Hematopoietic multipotent progenitor cell treated with erythropoietin and hydrocortisone succinate and interleukin-3 and kit ligand, for 4 days (in vitro differentiated cells): ENCODE measurements around the gene EBF4.

Experiments
- DNase-seq: peaks from one replicate; pipeline ENCODE4 v3.0.0-alpha.2; 2015

The EBF4 gene

DNA sequence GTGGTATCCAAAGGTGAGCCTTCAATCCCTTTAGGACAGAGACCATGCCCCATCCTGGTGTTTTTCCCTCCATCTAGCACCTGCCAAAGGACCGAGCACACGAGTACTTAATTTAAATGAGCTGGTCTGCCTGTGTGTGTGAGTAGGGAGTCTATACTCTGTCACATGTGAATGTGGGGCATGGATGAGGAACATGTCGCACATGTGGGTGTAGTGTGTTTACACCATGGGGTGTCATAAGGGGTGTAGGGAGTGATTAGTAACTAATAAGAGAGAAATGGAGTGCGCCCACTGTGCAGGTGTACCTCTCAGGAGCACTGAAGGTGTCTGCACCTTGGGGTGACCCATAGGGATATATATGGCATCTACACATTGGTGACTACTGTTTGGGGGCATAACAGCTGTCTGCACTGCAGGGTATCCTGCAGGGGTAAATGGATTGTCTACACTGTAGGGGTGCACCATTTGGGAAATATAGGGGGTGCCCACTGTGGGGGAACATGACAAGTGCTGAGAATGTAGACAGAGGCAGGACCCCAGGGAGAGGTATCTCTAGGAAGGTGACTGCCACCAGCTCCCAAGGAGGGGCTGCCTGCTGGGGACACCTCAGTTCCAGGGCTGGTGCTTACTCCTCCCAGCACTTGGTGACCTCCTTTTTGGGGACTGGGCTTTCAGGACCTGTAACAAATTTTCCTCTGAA lies 53.5 kb downstream of the EBF4 start:
- no peak for DNase-seq

DNA sequence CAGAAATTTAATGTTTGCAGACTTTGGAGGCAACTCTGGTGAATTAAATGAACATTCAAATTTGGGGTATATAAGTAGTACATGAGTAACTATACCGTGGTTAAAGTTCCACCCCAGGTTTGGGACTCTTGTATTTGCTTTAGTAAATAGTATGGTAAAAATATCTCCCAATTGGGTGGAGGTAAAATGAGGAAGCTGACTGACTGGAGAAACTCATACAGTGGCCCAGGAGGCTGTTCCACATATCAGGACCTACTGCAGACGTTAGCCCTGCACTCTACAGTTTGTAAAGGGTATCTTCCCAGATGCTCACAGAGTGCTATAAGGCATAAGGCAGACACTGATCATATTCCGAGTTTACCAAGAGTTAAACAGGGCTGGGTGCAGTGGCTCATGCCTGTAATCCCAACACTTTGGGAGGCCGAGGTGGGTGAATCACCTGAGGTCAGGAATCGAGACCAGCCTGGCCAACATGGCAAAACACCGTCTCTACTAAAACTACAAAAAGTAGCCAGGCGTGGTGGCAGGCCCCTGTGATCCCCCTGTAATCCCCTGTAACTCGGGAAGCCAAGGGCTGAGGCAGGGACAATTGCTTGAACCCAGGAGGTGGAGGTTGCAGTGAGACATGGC lies 54.2 kb downstream of the EBF4 start:
- DNase-seq = no peak

DNA sequence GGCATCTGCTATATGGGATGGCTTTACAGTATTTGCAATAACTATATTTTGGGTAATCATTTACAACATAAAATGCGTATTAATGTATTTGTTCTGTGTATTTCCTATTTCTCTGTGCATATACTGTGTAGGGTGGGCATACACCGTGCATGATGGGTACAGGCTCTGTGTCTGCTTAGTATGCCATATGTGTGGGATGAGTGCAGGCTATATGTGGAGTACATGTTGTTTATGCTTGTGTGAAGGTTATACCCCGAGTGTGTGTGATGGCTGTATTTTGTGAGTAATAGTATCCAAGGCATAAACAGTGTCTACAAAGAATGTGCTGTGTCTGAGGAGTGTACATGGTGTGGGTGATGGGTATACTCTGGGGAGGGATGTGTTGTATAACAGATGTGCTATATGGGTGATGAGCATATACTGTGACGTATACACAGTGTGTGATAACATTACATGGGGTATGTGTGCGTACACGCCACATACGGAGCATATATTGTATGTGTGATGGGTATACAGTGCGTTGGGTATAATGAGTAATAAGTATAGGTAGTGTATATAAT lies 55.2 kb downstream of the EBF4 start:
- no peak for DNase-seq

DNA sequence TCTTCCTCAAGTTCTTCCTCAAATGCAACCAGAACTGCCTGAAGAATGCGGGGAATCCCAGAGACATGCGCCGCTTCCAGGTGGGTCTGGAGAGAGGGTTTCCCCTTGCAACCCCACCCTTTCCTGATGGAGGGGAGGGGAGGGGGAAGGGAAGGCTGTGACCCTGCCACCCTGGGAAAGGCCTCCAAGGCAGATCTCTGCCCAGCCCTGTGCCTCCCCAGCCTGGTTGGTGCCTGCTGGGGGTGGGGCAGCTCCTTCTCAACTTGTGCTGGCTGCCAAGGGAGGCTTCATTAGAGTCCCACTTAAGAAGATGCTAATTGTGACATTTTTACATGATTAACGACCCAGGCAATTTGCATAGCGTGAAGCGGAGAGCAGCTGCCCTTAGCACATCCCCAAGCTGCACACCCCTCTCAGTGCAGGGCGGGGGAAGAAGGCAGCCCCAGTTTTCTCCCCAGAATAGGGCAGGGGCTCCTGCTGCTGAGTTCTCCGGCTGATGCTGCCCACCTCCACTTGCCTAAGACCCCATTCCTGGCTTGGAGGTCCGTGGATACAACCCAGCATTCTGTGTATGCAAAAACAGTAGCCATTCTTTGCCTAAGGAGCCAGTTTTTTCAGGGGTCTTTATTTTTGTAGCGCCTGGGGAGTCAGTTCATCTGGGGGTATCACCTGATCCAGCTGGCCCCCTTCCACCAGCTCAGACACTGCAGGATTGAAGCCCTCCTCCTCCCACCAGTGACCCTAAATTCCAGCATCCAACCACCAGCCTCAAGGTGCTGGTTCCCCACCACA lies 56.2 kb downstream of the EBF4 start:
- DNase-seq = no peak

DNA sequence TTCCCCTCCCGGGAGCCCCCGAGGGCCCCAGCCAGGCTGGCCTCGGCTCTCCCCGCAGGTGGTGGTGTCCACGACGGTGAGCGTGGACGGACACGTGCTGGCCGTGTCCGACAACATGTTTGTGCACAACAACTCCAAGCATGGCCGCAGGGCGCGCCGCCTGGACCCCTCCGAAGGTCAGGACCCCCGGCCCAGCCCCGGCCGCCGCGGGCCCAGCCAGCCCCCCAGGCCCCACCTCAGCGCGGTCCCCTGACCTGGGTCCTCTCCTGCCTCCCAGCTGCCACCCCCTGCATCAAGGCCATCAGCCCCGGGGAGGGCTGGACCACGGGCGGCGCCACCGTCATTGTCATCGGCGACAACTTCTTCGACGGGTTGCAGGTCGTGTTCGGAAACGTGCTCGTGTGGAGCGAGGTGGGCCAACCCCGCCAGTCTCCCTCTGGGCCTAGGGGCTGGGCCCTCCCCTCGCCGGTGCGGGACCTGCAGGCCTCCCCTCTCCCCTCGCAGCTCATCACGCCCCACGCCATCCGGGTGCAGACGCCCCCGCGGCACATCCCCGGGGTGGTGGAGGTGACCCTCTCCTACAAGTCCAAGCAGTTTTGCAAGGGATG lies 56.9 kb downstream of the EBF4 start:
- no peak for DNase-seq

DNA sequence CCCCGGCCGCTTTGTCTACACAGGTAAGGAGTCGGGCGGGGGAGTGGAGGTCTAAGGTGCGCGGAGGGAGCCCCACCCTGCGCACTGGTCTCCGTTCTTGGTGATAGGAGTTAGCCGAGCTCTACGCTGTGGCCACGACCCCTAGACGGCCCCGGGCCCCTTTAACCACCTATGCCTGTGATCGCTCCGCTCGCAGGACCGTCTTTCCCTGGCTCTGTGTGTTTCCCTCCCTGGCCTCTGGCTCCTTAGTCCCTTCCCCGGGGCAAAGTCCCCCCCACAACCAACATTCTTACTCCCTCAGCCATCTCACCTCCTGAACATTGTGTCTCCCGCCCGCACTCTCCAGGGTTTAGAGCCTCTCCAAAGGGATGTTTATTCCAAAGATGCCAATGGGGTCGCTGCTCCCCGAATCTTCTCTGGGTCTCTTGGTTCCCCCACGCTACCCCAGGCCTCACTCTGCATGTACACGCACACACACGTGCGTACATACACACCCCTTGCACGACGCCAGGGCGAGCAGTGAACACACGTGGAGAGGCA lies 57.4 kb downstream of the EBF4 start:
- DNase-seq = no peak

DNA sequence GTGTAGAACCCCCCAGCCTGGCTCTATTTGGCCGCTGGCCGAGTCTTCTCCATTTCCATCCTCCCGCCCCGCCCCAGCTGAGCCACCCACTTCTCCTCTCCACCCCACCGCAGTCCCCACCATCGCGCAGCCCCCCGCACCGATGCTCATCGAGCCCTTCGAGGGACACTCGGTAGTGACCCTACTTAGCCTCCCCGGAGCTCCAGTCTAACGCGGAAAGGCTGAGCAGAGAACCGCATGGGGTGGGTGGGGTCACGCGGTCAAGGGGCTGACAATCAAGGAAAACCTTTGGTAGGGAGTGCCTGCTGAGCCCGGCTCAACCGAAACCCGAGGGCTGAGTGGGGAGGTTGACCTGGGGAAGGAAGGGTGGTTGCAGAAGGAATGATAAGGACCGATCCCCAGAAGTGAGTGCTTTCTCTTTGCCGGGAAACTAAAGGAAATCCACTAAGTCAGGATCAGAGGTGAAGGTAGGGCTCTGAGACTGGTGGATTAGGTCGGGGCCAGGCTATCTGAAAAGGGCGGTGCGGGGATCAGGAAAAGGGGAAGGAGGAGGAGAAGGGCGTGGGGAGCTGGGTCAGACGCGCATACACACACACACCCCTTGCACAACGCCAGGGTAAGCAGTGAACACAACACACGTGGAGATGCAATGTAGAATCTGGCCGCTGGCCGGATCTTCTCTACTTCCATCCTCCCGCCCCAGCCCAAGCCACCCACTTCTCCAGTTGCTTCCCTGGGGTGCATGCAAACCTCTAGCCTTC lies 58.1 kb downstream of the EBF4 start:
- peak; percentile 78 for DNase-seq

DNA sequence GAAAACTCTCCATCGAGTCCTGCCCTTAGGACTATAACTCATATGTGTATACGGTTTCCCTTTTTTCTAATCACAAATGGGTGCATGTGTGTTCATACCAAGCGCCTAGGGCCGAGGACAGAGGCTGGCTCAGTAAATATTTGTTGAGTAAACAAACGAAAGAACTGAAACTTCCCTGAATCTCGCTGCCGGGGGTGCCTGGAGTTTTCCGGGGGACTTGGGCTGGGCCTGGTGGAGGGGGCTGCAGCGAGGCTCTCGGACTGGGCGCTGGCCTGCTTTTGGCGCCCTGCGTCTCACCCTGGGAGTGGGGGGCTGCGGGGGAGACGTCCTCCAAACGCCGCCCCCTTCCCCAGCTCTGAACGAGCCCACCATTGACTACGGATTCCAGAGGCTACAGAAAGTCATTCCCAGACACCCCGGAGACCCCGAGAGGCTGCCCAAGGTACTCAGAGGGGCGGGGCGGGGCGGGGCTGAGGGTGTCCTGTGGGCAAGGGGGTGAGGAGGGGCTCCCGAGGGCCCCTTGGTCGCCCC lies 58.8 kb downstream of the EBF4 start:
- DNase-seq = no peak

DNA sequence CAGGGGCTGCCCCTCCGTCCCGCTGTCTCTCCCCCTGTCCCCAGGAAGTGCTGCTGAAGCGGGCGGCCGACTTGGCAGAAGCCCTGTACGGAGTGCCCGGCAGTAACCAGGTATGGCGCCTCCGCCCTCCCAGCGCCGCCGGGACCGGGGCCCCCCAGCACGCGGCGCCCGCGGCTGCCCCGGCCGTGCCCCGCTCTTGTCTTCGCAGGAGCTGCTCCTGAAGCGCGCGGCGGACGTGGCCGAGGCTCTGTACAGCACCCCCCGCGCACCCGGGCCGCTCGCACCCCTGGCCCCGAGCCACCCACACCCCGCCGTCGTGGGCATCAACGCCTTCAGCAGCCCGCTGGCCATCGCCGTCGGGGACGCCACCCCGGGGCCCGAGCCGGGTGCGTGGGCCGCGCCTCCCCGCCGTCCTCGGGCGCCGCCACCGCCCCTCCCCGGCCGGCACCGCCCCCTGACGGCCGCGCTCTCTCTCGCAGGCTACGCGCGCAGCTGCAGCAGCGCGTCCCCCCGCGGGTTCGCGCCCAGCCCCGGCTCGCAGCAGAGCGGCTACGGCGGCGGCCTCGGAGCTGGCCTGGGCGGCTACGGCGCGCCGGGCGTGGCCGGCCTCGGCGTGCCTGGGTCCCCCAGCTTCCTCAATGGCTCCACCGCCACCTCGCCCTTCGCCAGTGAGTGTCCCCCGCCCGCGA lies 59.4 kb downstream of the EBF4 start:
- DNase-seq = peak; percentile 56

DNA sequence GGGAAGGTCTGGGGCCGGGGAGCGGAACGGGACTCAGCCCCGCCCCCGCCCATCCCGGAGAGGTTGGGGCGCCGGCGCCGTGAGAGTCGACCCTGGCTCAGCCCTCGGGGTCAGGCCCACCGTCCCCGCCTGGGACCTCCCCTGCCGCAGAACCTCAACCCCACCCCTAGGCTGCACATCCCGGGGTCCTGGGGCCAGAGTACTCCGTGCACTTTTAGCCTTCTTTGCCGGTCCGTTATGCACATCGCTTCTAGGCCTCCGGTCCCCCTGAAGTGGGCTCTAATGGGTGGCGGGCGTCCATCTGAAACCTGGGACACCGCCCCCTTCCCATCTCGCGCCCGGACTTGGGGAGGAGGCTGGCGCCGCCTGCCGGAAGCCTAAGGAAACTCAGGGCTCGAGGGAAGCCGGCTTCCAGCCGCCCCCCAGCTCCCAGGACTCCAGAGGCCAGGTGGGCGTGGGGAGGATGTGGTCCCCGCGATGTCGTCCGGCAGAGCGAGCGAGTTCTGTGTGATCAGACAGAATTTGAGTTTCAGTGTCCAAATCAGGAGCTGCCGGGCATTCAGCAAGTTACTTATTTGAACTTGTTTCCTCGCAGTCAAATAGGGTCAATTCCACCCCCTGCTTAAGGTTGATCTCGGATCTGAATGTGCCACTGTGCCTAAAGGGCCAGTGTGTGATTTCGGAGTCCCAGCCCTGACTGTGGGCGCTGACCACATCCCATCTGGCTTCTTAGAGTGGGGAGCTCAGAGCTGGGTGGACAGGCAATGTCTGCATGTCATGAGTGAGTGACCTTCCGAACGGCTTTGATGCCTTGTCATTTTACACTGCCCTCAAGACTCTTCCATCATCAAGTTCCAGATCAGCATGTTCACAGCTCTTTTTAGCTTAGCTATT lies 60.2 kb downstream of the EBF4 start:
- DNase-seq = peak; percentile 72

DNA sequence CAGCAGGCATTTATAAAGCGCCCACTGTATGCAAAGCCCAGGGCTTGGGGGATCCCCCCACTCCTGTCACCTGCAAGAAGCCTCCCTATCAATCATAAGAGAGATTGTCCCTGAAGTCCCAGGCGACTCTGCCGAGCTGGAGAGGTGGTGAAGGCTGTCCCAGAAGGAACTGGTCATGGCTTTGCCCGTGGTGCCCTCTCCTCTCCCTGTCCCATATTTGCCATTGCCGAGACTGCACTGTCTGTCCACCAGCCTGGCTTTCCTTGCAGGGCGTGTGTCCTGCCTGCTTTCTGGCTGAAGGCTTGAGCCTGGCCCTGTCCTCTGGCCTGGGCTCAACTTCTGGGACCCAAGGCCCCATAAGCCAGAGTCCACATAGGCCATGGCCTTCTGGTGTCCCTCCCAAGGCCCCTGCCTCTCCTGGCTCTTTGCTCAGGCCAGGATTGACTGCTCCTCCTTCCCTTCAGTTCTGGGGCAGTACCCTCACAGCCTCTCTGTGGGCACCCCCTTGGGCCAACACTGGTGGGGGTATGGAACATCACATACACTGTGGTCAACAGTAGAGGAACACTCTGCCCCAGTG lies 61.0 kb downstream of the EBF4 start:
- DNase-seq = no peak

DNA sequence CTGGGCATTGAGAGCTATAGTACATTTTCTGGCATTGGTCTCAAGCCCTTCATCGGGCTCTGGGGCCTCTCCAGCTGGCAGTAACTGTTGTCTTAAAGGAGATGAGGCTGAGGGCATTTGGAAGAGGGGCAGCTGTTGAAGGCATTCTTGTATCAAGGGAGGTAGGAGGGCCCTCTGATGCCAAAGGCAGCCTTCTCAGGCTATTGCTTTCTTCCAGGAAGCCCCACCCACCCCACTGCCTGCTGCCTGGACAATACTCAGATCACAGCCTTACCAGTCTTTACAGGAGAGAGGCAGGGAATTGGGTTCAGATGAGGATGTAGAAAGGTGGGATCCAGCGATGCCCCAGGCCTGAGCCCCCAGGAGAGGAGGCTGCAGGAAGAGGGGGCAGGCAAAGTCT lies 61.8 kb downstream of the EBF4 start:
- no peak for DNase-seq

DNA sequence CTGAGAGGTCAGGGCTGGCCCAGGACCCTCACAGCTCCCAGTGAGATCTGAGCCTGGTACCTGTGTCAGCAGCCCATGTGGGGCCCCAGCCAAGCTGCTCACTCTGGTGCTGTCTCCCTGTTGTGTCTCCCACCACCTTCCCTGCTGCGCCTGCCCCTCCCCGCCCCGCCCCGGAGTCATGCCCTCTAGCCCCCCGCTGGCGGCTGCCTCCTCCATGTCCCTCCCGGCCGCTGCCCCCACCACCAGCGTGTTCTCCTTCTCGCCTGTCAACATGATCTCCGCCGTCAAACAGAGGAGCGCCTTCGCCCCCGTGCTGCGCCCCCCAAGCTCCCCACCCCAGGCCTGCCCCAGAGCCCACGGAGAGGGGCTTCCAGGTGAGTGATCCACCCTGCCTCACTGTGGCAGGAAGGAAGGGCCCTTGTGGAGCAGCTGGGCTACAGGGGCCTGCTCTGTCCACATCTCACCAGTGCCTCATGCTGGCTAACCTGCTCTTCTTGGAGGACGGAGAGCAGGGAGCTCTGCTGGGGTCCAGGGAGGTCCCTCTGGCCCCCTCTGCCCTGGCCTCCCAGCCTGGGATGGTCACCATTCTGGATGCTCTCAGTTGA lies 63.0 kb downstream of the EBF4 start:
- DNase-seq = no peak

DNA sequence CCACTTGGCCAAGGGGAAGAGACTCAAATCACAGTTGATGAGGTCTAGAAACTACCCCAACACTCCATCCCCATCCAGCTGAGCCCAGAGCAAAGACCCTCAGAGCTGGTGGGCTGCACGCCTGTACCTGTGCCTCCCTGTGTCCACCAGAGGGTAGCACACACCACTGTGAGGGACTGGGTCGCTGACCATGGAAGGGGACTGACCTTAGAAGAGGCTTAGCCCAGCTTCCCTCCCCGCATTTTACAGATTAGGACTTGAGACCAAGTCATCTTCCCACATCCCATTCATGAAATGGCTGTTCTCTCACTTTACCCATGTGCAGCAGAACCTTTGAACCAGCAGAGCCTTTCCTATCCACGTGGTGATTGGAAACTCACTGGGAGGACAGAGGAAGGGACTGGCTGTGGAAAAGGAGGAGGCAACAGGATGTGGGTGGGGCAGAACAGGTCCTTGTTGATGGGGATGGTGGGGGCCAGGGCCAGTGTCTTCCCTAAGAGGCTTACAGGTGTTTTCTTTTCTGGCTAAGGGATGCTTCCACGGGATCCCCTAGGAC lies 63.6 kb downstream of the EBF4 start:
- peak; percentile 49 for DNase-seq

DNA sequence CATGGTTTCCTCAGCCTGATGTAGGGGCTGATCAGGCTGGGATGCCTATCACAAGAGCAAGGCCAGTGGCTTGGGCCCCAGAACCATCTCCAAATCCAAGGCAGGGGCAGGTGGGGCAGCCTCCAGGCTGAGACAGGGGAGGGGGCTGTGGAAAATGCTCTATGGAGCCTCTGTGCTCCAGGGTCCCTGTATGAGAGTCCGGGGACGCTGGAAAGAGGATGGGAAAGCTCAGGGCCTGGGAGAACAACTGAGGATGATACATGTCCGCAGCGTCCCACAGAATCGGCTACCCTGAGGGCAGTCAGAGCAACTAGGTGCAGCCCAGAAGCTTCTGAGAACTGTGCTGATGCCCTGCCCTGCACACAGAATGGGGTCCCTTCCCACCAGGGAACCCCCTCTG lies 64.4 kb downstream of the EBF4 start:
- no peak for DNase-seq

DNA sequence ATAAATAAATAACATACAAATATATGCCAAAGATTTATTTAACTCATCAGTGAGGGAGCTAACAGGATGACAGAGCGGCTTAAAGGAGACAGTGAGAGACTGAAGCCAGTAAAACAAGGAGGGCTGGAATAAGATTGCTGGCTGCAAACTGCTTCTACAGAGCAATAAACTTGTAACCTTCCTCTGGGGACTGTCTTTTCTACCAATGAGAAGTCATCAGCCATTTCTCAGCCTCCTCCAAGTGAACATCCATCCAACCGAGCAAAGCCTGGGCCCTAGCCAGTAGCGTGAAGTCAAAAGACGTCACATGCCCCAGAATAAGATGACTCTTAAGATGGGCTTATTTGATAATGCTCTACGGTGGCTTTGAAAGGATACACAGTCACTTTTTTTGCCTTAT lies 65.4 kb downstream of the EBF4 start:
- DNase-seq = no peak

DNA sequence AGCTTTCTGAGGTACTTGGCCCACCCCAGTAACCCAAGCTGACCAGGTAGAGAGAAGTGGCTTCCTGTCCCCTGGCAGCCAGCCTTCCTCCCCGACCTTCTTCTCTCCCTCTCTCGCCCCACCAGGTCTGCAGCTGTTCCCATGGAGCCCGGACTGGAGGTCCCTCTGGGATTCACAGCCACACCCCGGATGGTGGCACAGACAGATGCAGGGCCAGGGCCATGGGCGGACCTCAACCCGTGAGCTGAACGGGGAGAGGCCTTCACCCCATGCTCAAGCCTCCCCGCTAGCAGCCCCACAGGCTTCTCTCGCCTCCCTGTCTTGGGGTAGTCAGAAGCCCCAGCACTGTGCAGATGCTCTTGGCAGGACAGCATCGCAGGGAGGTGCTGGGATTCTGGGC lies 66.6 kb downstream of the EBF4 start:
- DNase-seq = no peak

DNA sequence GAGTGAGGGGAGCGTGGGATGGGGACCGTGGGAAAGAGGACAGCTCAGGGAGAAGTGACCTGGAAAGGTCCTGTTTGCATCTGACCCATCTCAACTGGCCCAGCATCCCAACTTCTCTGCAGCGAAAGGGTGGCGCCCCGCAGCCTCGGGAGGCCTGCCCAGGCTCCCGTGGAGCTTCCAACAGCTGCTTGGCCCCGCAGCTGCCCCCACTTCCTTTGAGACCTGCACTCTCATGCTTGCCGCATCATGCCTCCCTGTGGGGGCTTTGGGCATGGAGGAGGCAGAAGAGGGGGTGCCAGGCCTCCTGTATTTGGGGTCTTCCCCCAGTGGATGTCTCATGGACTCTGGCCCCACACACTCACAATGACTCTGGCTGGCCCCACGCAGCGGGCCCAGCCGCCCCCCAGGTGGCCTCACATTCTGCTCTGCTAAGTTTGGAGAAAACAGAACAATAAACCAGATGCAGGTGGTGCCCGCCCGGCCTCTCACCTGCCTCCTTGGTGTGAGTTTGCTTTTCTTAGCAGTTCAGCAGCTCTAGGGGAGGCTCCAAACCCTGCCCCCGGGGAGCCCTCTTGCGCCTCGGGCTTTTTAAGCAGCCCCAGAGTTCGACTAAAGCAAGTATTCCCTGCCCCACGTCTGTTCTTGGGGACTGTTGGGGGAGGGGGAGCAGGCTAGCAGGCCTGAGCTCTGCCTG lies 67.2 kb downstream of the EBF4 start:
- no peak for DNase-seq
